ENCODE results near the gene ZSWIM6. TPM values are rescaled to one million over a fixed set of nuclear protein-coding genes. Genes with fewer than 3 reads are reported as not detected.

ZSWIM6 gene
- total RNA-seq, 2 donors from 2014 or later, result 4.6 to 5.6 TPM

GRCh38 chr5:61570767-61571166 is 238.7 kb downstream of the ZSWIM6 start:
- Histone ChIP-seq H3K9me3 (no peaks in the 10 kb centered on the region), H3K4me1 (no peaks in the 10 kb centered on the region), H3K27ac (no peak overlapping the region), H3K27me3 (no peaks in the 10 kb centered on the region), H3K4me3 (no peak overlapping the region), H3K36me3 (no peaks in the 10 kb centered on the region)
- TF ChIP-seq CTCF (IDR thresholded peaks at IDR 0.05), result no peak
- no peak for DNase-seq (ENCODE audit: low spot score)

GRCh38 chr5:61572959-61573358 is 240.9 kb downstream of the ZSWIM6 start:
- no peaks in the 10 kb centered on the region for H3K27me3 ChIP-seq
- no peak for DNase-seq (ENCODE audit: low spot score)
- TF ChIP-seq CTCF (IDR thresholded peaks at IDR 0.05), result no peak
- no peak overlapping the region for H3K27ac ChIP-seq
- H3K4me1 ChIP-seq, result no peaks in the 10 kb centered on the region
- H3K4me3 ChIP-seq, result no peak overlapping the region
- H3K9me3 ChIP-seq, result no peaks in the 10 kb centered on the region
- H3K36me3 ChIP-seq, result no peaks in the 10 kb centered on the region

- Histone ChIP-seq H3K4me3 (no peak overlapping the region), H3K27me3 (no peaks in the 10 kb centered on the region), H3K27ac (no peak overlapping the region), H3K36me3 (no peaks in the 10 kb centered on the region), H3K9me3 (no peaks in the 10 kb centered on the region), H3K4me1 (no peaks in the 10 kb centered on the region)
- no peak for DNase-seq (ENCODE audit: low spot score)
- TF ChIP-seq CTCF (IDR thresholded peaks at IDR 0.05), result no peak
Measured at GRCh38 chr5:61575103-61575502, 243.0 kb downstream of the ZSWIM6 start.

GRCh38 chr5:61575581-61575980 is 243.5 kb downstream of the ZSWIM6 start:
- TF ChIP-seq CTCF (IDR thresholded peaks at IDR 0.05), result no peak
- Histone ChIP-seq H3K4me1 (no peaks in the 10 kb centered on the region), H3K36me3 (no peaks in the 10 kb centered on the region), H3K4me3 (no peak overlapping the region), H3K27ac (no peak overlapping the region), H3K9me3 (no peaks in the 10 kb centered on the region), H3K27me3 (no peaks in the 10 kb centered on the region)
- no peak for DNase-seq (ENCODE audit: low spot score)

GRCh38 chr5:61576556-61576955 is 244.5 kb downstream of the ZSWIM6 start:
- no peak for TF ChIP-seq CTCF (IDR thresholded peaks at IDR 0.05)
- no peak overlapping the region for H3K27ac ChIP-seq
- no peaks in the 10 kb centered on the region for H3K9me3 ChIP-seq
- no peaks in the 10 kb centered on the region for H3K36me3 ChIP-seq
- H3K4me3 ChIP-seq, result no peak overlapping the region
- no peak for DNase-seq (ENCODE audit: low spot score)
- H3K27me3 ChIP-seq, result no peaks in the 10 kb centered on the region
- H3K4me1 ChIP-seq, result no peaks in the 10 kb centered on the region

GRCh38 chr5:61578858-61579503 is 246.9 kb downstream of the ZSWIM6 start:
- Histone ChIP-seq H3K4me1 (peaks cover 0 to 6% of the 10 kb centered on the region in 2 donors), H3K27me3 (no peaks in the 10 kb centered on the region), H3K27ac (no peak overlapping the region), H3K36me3 (no peaks in the 10 kb centered on the region), H3K4me3 (no peak overlapping the region), H3K9me3 (no peaks in the 10 kb centered on the region)
- no peak for DNase-seq (ENCODE audit: low spot score)
- no peak for TF ChIP-seq CTCF (IDR thresholded peaks at IDR 0.05)

Measured in right atrium auricular region (tissue), 2 donors.